IPS-20b (cell line): ENCODE results near the gene EPHB1.

Experiments
- H3K27ac ChIP-seq: one replicate; pipeline ENCODE4 v1.5.1; 2013; ENCODE audit warnings: low read length
- H3K27me3 ChIP-seq: 2 replicates; pipeline ENCODE4 v1.6.1; 2013; ENCODE audit warnings: mild to moderate bottlenecking, low read length, inconsistent platforms; ENCODE audit not compliant: insufficient read depth
- H3K36me3 ChIP-seq: 2 replicates; pipeline ENCODE4 v1.6.1; 2013; ENCODE audit warnings: low read depth, mild to moderate bottlenecking, inconsistent platforms, low read length, moderate library complexity; ENCODE audit not compliant: insufficient read depth
- H3K4me1 ChIP-seq: 2 replicates; pipeline ENCODE4 v1.6.1; 2013; ENCODE audit warnings: mild to moderate bottlenecking, control low read depth, inconsistent platforms, low read length, moderate library complexity; ENCODE audit not compliant: insufficient read depth
- H3K4me3 ChIP-seq: 2 replicates; pipeline ENCODE4 v1.5.1; 2013; ENCODE audit warnings: mild to moderate bottlenecking, low read length, inconsistent platforms
- H3K9ac ChIP-seq: 2 replicates; pipeline ENCODE4 v1.6.1; 2013; ENCODE audit warnings: low read depth, mild to moderate bottlenecking, inconsistent platforms, low read length, moderate library complexity
- H3K9me3 ChIP-seq: 2 replicates; pipeline ENCODE4 v1.6.1; 2013; ENCODE audit warnings: mild to moderate bottlenecking, low read depth, low read length, inconsistent platforms; ENCODE audit not compliant: insufficient read depth

The EPHB1 gene

DNA sequence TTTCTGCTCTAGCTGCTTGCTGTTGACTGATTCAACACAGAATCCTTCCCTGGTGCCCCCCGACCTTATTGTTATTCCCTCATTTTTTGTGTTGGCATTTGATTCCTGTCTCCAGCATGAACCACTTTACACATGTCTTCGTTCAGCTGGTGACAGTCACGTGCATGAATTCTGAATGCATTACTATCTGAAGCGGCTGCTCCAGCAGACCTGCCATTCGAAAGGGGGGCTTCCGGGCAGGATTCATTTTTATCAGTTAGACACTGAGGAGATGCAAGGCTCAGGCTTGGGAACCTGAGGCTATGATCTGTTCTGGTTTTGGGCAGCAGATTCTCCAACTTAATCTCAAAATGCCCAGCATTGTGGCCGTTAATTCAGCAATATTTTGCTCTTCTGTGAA is 336.2 kb downstream of the EPHB1 start:
- Histone ChIP-seq H3K4me1 (no peaks in the 10 kb centered on the region), H3K27me3 (no peaks in the 10 kb centered on the region), H3K9me3 (no peaks in the 10 kb centered on the region), H3K36me3 (no peaks in the 10 kb centered on the region), H3K9ac (no peak overlapping the region), H3K4me3 (no peak overlapping the region), H3K27ac (no peak overlapping the region)

DNA sequence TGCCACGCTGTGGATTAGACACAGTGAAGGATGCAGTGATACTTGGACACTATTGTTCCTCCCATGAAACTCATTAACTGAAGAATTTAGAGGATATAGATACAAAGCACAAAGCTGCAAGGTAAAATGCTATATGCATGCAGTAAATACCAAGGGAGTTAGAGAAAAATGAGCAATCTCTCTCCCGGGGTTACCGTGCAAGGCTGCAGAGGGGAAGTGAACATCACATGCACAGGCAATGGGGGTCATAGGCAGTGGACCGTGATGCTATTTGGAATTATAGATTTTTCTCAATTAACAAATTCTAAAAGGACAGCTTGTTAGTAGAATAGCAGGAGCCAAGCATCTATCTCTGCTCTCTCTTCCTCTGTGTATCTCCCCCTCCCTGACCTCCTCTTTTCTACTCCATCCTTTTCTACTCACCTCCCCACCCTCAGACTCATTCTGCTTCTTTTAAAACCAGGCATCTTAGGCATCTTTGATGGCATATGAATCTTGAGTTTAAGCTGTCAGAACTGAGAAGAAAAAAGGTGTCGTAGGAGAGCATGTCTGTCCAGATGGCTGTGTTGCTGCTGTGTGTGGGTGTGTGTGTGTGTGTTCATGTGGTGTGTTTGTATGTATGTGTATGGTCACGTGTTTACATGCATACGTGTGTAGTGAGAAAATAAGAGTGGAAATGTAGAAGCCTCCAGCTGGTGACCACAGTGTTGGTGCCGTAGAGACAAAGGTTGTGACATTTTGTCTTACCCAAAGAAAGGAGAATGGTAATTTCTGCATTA is 339.0 kb downstream of the EPHB1 start:
- no peaks in the 10 kb centered on the region for H3K36me3 ChIP-seq
- H3K4me1 ChIP-seq: no peaks in the 10 kb centered on the region
- H3K4me3 ChIP-seq: no peak overlapping the region
- no peak overlapping the region for H3K9ac ChIP-seq
- no peaks in the 10 kb centered on the region for H3K27me3 ChIP-seq
- no peaks in the 10 kb centered on the region for H3K9me3 ChIP-seq
- no peak overlapping the region for H3K27ac ChIP-seq

DNA sequence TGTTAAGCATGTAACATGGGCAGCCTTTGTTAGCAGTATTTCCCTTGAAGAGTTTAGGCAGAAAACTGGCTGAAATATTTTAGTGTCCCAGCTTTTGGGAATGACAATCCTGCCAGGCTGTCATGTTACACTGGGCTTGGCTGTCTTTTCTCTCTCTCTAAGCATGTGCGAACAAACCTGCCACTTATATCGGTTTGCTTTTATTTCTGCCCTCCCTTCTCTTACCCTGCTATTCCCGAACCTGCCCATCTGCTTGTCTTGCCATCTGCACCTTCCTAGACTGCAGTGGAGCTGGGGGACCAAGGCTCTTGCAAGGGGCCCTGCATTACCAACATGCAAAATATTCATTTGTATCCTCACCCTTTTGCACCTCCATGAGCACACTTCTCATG is 339.6 kb downstream of the EPHB1 start:
- H3K9me3 ChIP-seq: no peaks in the 10 kb centered on the region
- H3K27ac ChIP-seq: no peak overlapping the region
- no peaks in the 10 kb centered on the region for H3K4me1 ChIP-seq
- no peak overlapping the region for H3K4me3 ChIP-seq
- H3K36me3 ChIP-seq: no peaks in the 10 kb centered on the region
- no peaks in the 10 kb centered on the region for H3K27me3 ChIP-seq
- H3K9ac ChIP-seq: no peak overlapping the region

DNA sequence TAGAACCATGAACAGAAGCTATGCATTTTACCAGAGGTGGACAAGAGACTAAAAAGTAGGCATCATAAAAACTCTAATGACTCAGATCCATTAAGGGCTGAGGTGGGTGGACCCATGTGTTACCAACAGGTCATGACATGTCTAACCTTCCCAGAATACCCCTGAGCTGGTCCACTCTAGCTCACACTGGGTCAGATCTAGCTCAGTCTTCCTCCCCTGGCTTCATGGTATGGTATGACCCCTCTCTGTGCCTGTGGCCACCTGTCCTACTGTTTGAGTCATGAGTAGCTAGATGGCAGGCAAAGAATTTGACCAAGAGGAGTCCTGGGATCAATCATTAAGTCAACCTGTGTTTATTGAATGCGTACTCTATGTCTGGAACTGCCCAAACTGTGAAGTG is 340.4 kb downstream of the EPHB1 start:
- Histone ChIP-seq H3K36me3 (no peaks in the 10 kb centered on the region), H3K9me3 (no peaks in the 10 kb centered on the region), H3K4me1 (no peaks in the 10 kb centered on the region), H3K4me3 (no peak overlapping the region), H3K27ac (no peak overlapping the region), H3K9ac (no peak overlapping the region), H3K27me3 (no peaks in the 10 kb centered on the region)

DNA sequence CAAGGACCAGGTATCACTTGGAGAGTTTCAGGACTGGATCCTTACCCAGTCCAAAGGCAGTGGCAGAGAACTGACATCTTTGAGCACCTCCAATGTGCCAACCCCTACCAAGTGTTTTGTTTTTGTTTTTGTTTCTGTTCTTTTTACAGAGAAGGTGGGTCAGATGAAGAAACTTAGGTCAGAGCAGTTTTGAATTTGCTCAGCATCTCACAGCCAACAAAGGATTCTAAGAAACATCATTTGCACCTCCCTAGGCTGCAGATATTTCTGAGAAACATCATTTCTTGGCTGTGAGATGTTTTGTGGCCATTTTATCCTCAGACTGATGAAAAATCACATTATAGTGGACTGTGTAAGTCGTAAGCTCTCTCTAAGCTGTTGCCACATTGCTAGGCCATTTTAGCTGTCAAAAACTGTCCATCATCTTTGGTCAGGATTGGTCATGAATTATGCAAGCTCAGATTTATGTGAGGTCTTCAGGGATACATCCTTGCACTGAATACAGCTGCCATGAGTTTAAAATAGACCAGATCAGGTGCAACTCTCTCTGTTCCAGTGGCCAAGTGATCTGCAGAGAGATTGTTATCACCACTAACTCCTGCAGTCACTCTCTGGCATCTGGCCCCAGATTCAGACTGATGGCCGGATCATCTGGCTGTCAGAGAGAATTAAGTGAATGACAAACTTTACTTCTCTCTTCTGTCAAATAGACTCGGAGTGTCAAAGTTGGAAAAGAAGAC is 341.5 kb downstream of the EPHB1 start:
- no peaks in the 10 kb centered on the region for H3K9me3 ChIP-seq
- H3K9ac ChIP-seq: no peak overlapping the region
- H3K4me1 ChIP-seq: no peaks in the 10 kb centered on the region
- no peak overlapping the region for H3K4me3 ChIP-seq
- no peak overlapping the region for H3K27ac ChIP-seq
- no peaks in the 10 kb centered on the region for H3K36me3 ChIP-seq
- no peaks in the 10 kb centered on the region for H3K27me3 ChIP-seq

DNA sequence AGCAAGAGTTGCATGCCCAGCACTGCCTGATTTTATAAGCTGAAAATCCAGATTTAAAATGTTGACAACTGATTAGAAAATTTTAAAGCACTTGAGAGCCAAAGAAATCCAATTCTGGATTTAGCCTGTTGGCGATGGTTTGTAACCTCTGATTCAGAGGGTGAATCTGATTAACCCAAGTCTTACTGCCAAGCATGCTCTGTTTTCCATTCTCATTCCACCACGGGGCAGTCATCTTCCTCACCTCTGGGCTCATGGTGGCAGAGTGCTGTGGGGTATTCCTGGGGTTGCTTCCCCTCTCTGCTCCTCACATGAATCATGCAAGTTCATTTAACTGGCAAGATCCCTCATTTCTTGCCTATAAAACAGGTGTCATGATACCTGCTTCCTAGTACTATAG is 342.2 kb downstream of the EPHB1 start:
- Histone ChIP-seq H3K9me3 (no peaks in the 10 kb centered on the region), H3K4me1 (no peaks in the 10 kb centered on the region), H3K4me3 (no peak overlapping the region), H3K9ac (no peak overlapping the region), H3K27ac (no peak overlapping the region), H3K27me3 (no peaks in the 10 kb centered on the region), H3K36me3 (no peaks in the 10 kb centered on the region)

DNA sequence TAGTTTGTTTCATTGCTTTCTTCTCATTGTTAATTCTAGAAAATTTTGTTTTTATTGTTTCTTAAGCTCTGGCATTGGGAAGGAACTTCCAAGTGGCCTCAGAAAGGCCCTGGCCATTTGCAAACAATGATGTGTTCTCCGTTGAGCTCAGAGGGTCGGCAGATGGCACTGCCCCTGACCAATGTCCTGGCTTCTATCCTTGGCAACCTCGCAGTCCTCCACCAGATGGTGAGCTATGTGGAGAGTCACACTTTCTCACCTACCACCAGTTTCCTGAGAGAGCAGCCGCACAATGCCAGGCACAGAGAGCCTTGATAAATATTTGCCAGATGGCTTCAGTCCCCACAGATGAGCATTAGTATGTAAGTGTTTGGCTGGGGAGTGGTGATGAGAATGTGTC is 343.7 kb downstream of the EPHB1 start:
- H3K4me1 ChIP-seq: no peaks in the 10 kb centered on the region
- H3K36me3 ChIP-seq: no peaks in the 10 kb centered on the region
- H3K9me3 ChIP-seq: no peaks in the 10 kb centered on the region
- H3K4me3 ChIP-seq: no peak overlapping the region
- no peak overlapping the region for H3K9ac ChIP-seq
- no peaks in the 10 kb centered on the region for H3K27me3 ChIP-seq
- H3K27ac ChIP-seq: no peak overlapping the region

DNA sequence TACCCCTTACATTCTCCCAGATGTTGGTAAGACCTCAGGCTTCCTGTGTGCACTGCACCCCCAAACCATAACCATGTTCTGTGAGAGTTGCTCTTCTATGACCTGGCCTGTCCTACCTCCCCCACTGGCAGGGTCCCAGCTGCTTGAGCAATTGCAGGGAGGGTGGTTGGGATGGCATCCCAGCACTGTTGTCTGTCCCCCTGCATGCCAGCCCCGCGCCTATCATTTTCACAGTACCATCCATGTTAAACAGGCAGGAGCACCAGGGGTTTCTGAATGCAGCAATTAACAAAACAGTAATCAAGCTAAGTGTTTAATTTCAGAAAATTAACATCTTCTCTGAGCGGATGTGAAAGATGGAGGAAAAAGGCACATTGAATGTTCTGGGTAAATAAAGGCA is 345.5 kb downstream of the EPHB1 start:
- Histone ChIP-seq H3K4me1 (no peaks in the 10 kb centered on the region), H3K4me3 (no peak overlapping the region), H3K36me3 (no peaks in the 10 kb centered on the region), H3K27ac (no peak overlapping the region), H3K9me3 (no peaks in the 10 kb centered on the region), H3K9ac (no peak overlapping the region), H3K27me3 (no peaks in the 10 kb centered on the region)

DNA sequence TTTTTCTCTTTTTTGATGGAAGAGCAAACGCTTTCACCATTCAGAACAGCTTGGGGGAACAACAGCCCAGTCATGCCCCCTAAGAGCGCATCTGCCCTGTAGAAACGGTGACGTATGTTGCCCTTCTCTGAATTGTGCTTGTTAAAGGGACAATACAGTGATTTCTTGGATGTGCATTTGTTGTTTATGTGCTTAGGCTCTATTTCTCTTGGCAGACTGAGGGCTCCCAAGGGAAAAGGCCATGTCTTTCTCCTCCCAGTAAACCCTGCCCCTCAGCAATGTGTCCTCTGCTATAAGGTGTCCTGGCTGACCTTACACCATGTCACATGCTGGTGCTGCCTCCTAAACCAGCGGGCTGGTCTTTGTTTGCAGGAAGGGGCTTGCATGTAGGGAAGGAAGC is 346.1 kb downstream of the EPHB1 start:
- Histone ChIP-seq H3K9ac (no peak overlapping the region), H3K27me3 (no peaks in the 10 kb centered on the region), H3K36me3 (no peaks in the 10 kb centered on the region), H3K4me1 (no peaks in the 10 kb centered on the region), H3K27ac (no peak overlapping the region), H3K9me3 (no peaks in the 10 kb centered on the region), H3K4me3 (no peak overlapping the region)

DNA sequence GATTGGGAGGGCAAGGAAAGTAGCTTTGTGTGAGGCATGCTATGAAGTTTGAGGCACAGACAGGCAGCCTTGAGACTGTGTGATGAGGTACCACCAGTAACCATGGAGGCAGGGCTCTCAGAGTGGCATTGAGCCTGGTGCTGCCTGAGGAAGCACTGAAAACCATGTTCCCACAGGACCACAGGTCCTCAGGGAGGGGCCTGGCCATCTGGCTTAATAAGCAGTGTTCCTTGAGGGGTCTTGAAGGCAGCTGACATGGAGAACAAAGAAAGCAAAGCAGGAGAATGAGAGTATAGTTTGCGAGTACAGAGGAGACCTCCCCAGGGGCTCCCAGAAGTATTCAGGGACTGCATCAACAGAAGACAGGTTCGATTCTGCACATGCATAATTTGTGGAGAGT is 346.6 kb downstream of the EPHB1 start:
- Histone ChIP-seq H3K9ac (no peak overlapping the region), H3K27ac (no peak overlapping the region), H3K27me3 (no peaks in the 10 kb centered on the region), H3K36me3 (no peaks in the 10 kb centered on the region), H3K4me1 (no peaks in the 10 kb centered on the region), H3K9me3 (no peaks in the 10 kb centered on the region), H3K4me3 (no peak overlapping the region)

DNA sequence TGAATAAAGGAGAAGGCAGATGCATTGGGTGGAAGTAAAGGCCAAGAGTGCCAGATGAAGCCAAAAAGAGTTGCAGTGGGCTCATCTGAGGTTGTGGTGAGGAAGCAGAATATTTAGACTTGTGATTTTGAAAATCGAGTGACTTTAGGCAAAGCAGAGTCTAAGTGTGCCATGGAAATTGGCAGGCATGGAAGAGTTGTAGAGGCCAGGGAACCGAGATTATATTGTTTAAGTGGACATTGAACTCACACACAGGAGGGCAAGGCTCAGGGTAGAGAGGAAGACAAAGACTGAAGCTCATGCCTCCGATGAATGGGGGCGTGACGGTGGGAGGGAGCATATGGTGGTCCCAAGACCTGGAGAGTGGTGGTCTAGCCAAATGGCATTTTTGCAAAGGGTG is 347.5 kb downstream of the EPHB1 start:
- H3K27me3 ChIP-seq: no peaks in the 10 kb centered on the region
- no peaks in the 10 kb centered on the region for H3K4me1 ChIP-seq
- H3K4me3 ChIP-seq: no peak overlapping the region
- H3K36me3 ChIP-seq: no peaks in the 10 kb centered on the region
- no peak overlapping the region for H3K27ac ChIP-seq
- no peaks in the 10 kb centered on the region for H3K9me3 ChIP-seq
- no peak overlapping the region for H3K9ac ChIP-seq

DNA sequence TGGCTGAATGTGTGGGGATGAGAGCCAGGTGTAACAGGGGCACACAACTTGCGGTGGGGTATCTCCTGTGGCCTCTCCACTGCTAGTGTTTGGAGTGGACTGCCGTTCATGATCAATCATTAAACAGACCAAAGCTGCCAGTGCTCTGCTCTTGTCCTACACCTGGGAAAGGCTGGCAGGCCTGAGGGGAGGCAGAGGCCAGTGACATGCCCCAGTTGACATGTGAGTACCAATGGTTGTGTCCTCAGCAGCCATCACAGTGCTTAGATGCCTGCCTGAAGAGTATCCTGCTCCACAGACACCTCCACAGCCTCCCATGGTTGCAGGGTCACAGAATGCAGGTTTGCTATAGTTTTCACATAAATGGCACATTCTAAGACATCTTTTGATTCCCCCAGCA is 348.4 kb downstream of the EPHB1 start:
- no peaks in the 10 kb centered on the region for H3K36me3 ChIP-seq
- no peaks in the 10 kb centered on the region for H3K9me3 ChIP-seq
- no peak overlapping the region for H3K27ac ChIP-seq
- H3K27me3 ChIP-seq: no peaks in the 10 kb centered on the region
- H3K9ac ChIP-seq: no peak overlapping the region
- no peak overlapping the region for H3K4me3 ChIP-seq
- H3K4me1 ChIP-seq: no peaks in the 10 kb centered on the region
